ENCODE results near the gene SEMA5A.
"Not testable (repeated sequence)": the region's sequence is repeated elsewhere in the genome, so short reads cannot be mapped to it uniquely, and the experiment has no call there.

Gene SEMA5A

GRCh38 chr5:9401786-9402472, 143.9 kb downstream of the SEMA5A start:
- no peak for DNase-seq (ENCODE audit: low read depth in 4 of 4, low spot score in 1 of 4)

GRCh38 chr5:9399783-9400182, 146.1 kb downstream of the SEMA5A start:
- DNase-seq (ENCODE audit: low read depth in 4 of 4, low spot score in 1 of 4) = not testable (repeated sequence)

- DNase-seq (ENCODE audit: low read depth in 4 of 4, low spot score in 1 of 4) = no peak
Observed at GRCh38 chr5:9399094-9399493, 146.8 kb downstream of the SEMA5A start.

- no peak for DNase-seq (ENCODE audit: low read depth in 4 of 4, low spot score in 1 of 4)
Observed at GRCh38 chr5:9398227-9398626, 147.6 kb downstream of the SEMA5A start.

DNA sequence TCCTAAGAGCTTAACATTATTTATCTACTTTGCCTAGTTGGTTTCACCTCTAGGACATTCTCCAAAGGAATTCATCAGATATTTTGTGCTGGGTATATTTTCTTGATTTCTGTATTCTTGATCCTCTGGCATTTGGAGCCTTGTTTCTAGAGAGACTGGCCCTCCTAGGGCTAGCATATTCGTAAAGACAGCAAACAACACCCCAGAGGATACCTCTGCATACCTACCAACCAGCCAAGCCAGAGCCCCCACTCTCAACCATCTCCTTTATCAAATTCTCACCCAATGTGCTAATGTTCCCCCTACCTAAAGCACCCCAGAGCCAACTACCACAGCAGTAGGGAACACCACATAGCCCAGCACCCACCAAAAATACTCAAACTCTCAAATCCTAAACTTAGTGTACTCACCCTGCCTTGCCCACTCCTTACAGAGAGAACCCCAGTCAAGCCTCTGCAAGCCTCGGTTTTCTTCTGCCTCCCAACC, 149.5 kb downstream of the SEMA5A start:
- DNase-seq (ENCODE audit: low read depth in 4 of 4, low spot score in 1 of 4) = no peak

DNA sequence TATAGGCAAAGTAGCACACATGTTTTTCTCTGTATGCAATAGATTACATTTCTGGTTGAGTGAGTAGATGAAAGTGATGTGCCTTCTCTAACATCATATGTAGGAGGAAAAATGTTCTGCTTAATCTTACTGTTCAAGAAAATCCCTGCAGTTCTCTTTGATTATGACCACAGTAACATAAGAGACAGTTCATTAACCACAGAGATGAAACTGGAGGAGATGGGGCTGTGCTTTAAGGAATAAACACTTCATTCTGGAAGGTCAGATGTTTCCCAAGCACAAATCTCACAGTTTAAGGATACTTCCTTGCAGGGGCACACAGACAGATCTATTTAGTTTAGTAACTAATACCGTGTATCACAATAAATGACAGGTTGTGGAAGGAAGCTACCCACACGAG, 150.2 kb downstream of the SEMA5A start:
- no peak for DNase-seq (ENCODE audit: low read depth in 4 of 4, low spot score in 1 of 4)

GRCh38 chr5:9394221-9394620, 151.7 kb downstream of the SEMA5A start:
- no peak for DNase-seq (ENCODE audit: low read depth in 4 of 4, low spot score in 1 of 4)

- no peak for DNase-seq (ENCODE audit: low read depth in 4 of 4, low spot score in 1 of 4)
Observed at GRCh38 chr5:9392625-9393024, 153.2 kb downstream of the SEMA5A start.

DNA sequence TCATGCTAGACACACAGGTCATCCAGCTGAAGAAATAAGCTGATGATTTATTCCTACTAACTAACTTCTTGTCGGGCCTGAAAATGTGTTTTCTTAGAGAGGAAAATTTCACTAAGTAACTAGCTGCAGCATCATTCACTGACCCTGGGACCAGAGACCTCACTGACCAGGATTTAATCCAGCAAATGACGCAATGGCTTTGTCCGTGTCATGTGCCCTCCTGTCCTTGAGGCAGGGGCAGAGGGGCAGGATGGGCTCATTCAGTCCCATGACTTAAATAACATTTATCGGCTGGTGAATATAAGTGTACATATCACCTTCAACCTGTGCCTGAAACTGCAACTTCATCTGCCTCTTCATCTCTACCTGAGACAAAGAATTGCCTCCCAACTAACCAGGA, 154.8 kb downstream of the SEMA5A start:
- no peak for DNase-seq (ENCODE audit: low read depth in 4 of 4, low spot score in 1 of 4)

- DNase-seq (ENCODE audit: low read depth in 4 of 4, low spot score in 1 of 4) = no peak
Observed at GRCh38 chr5:9390113-9390512, 155.8 kb downstream of the SEMA5A start.

- DNase-seq (ENCODE audit: low read depth in 4 of 4, low spot score in 1 of 4) = no peak
Observed at GRCh38 chr5:9388941-9389674, 156.8 kb downstream of the SEMA5A start.

GRCh38 chr5:9387879-9388278, 158.0 kb downstream of the SEMA5A start:
- DNase-seq (ENCODE audit: low read depth in 4 of 4, low spot score in 1 of 4) = no peak

DNA sequence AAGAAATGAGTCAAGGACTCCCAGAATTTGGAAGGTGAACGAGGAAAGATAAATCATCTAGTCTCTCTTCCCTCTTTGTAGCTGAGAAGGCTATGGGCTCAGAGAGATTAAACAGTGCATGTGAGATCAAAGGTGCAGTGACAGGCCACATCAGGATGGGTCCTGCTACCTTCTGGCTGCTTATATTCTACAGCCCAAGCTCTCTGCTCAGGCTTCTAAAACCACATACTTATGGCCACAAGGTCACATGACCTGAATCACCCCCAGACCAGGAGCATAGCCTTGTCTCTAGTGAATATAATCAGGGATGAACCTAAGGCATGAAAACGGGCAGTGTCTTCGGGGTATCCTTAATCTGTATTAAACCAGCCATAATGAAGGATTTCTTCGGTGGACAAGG, 158.9 kb downstream of the SEMA5A start:
- DNase-seq (ENCODE audit: low read depth in 4 of 4, low spot score in 1 of 4) = no peak

- DNase-seq (ENCODE audit: low read depth in 4 of 4, low spot score in 1 of 4) = no peak
Observed at GRCh38 chr5:9382522-9382921, 163.4 kb downstream of the SEMA5A start.

GRCh38 chr5:9381464-9381863, 164.4 kb downstream of the SEMA5A start:
- no peak for DNase-seq (ENCODE audit: low read depth in 4 of 4, low spot score in 1 of 4)

DNA sequence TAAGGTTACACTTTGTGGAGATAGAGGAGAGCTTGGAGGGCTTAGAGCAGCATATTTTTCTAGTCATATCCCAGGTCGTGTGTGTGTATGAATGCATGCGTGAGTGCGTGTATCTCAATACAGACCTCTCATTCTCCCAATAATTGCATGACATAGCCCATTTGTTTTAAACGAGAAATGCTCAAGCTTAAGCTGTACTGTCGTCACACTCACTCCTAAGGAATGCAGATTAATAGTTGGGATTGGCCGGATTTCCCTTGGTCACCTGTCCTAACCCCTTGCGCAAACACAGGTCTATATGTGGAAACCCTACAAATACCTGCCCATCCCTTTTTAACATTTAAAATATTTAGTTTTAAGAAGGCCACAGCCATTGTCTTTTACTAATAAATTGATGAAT, 165.8 kb downstream of the SEMA5A start:
- no peak for DNase-seq (ENCODE audit: low read depth in 4 of 4, low spot score in 1 of 4)

DNA sequence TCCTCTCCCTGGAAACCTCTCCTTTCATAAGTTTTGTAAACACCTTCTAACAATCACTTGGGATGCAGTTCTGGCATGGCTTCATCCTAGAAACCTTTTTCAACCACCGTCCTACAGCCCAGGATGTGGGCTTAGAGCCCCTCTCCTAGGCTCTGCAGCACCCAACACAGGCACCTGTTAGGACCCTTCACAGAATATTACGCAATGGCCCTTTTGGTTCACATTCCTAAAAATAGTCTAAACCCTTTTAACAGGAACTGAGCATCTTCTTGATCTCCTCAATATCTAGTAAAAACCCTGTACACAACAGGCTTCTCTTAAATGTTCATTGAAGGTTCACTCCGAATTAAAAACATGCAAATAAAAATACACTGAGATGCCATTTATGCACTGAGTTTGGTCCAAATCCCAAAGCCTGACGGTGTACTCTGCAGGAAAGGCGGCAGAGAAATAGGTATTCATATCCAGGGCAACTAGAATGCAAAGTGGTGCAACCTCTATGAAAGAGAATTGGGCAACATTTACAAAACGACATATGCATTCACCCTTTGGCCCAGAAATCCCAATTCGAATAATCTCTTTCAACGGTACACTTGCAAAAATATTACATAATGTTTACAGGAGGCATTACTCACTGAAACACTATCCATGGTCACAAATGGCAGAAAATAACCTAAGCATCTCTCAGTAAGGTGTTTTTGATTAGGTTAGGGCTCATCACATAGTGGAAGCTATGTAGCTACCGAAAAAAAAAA, 169.3 kb downstream of the SEMA5A start:
- DNase-seq (ENCODE audit: low read depth in 4 of 4, low spot score in 1 of 4) = no peak

DNA sequence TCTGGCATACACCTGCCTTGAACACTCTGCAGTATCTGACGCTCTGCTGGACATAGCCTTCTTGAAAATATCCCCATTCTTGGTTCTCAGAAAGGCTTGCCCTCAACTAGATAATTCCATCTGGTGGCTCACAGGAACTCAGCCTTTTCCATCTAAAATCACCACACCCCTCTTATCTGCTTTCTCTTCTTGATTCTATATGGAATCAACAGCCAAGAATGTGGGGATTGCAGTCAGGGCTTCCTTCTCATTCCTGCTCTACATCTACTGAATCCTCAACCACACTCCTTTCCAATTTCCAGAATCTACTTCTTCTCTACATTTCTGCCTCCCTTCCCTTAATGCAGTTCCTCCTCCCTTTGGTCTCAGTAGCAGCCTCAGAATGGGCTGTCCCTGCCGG, 170.1 kb downstream of the SEMA5A start:
- no peak for DNase-seq (ENCODE audit: low read depth in 4 of 4, low spot score in 1 of 4)

DNA sequence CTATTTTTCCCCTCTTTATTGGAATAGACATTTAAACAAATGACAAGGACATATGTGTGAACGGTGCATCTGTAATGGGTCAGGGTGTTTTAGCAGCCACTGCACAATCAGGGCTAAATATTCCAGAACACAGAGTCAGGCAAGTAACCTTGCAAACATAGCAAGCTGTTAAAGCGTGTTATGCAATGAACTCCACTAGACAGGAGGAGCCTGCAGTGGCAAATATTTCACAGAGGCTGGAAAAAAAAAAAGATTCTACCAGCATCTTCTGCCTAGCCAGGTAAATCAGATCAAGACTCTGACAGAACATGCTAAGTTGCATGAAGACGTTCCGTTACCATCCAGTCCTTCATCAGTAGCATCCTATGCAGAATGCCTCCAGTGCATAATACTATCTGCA, 171.8 kb downstream of the SEMA5A start:
- no peak for DNase-seq (ENCODE audit: low read depth in 4 of 4, low spot score in 1 of 4)

- no peak for DNase-seq (ENCODE audit: low read depth in 4 of 4, low spot score in 1 of 4)
Observed at GRCh38 chr5:9373571-9373970, 172.3 kb downstream of the SEMA5A start.

DNA sequence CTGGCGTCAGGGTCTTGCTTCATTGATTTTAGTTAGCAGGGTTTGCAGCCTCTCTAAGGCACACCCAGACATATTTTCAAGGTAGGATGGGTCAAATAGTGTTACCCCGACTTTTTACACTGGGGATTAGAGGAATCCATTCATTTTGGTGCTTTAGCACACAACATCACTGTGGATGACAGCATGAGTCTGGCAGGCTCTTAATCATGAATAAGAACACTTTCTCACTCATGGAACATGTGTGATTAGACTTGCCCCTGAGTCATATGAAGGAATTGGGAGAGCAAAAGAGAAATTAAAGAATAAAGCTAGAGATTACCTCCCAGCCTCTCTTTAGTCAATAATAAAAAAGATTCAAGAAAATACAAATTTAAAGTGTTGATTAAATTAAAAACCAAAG, 175.6 kb downstream of the SEMA5A start:
- no peak for DNase-seq (ENCODE audit: low read depth in 4 of 4, low spot score in 1 of 4)

GRCh38 chr5:9365512-9365911, 180.4 kb downstream of the SEMA5A start:
- no peak for DNase-seq (ENCODE audit: low read depth in 4 of 4, low spot score in 1 of 4)

Data from stimulated activated CD4-positive, alpha-beta T cell treated with anti-CD3 and anti-CD28 coated beads, Interleukin-1b, Interleukin-23, amount 100 ng/mL, for 24 hours (primary cell).